H1 (cell line): ENCODE results near the gene MLLT11. TPM values are rescaled to one million over a fixed set of nuclear protein-coding genes. Genes with fewer than 3 reads are reported as not detected.

ENCODE experiments used
- CTCF ChIA-PET: fragments of 300-600 bp; sonication (Branson Sonifier 250); formaldehyde crosslinking; loops from one replicate; lab custom pipeline; 2021; ENCODE audit not compliant: partially characterized antibody; lab: Charles Lee
- POLR2A ChIA-PET: fragments of 300-600 bp; sonication (Branson Sonifier 250); formaldehyde crosslinking; loops from one replicate; lab custom pipeline; 2021; ENCODE audit warnings: inconsistent platforms; ENCODE audit not compliant: partially characterized antibody; lab: Charles Lee
- DNase-seq, 2 experiments: peaks; one replicate each; pipeline versions ENCODE4 v3.0.0 to v3.0.0-alpha.2; 2010 to 2022; ENCODE audit warnings: low spot score in 2 of 2, low read depth in 1 of 2, mixed read lengths in 1 of 2
- FAIRE-seq: peaks from 2 replicates; lab custom pipeline; 2011; peaks lifted over from hg19 to GRCh38; lab: Jason Lieb, UNC
- H2AFZ ChIP-seq: 2 replicates; pipeline ENCODE4 v1.8.1; 2012; ENCODE audit warnings: low read length, inconsistent platforms
- H2AK5ac ChIP-seq: 2 replicates; pipeline ENCODE4 v1.6.1; 2013; ENCODE audit warnings: low read depth, low read length
- H2BK120ac ChIP-seq: replicated peaks from 2 replicates; pipeline ENCODE3; 2013; ENCODE audit warnings: low read depth, low read length, inconsistent platforms
- H2BK12ac ChIP-seq: 2 replicates; pipeline ENCODE4 v1.6.1; 2013; ENCODE audit warnings: low read depth, low read length
- H2BK15ac ChIP-seq: 2 replicates; pipeline ENCODE4 v1.6.1; 2013; ENCODE audit warnings: low read length
- H2BK20ac ChIP-seq: 2 replicates; pipeline ENCODE4 v1.6.1; 2013; ENCODE audit warnings: low read length
- H2BK5ac ChIP-seq: 2 replicates; pipeline ENCODE4 v1.6.1; 2013; ENCODE audit warnings: low read depth, low read length
- H3K14ac ChIP-seq: 2 replicates; pipeline ENCODE4 v1.6.1; 2013; ENCODE audit warnings: inconsistent platforms; ENCODE audit not compliant: insufficient read length
- H3K18ac ChIP-seq: 2 replicates; pipeline ENCODE4 v1.6.1; 2013; ENCODE audit warnings: low read length; ENCODE audit errors: extremely low read depth
- H3K23ac ChIP-seq: 2 replicates; pipeline ENCODE4 v1.6.1; 2013; ENCODE audit warnings: inconsistent platforms; ENCODE audit not compliant: insufficient read length
- H3K23me2 ChIP-seq: 2 replicates; pipeline ENCODE4 v1.6.1; 2013; ENCODE audit warnings: low read depth, low read length
- H3K27ac ChIP-seq: 2 replicates; pipeline ENCODE4 v1.6.1; 2011; ENCODE audit warnings: low read depth, low read length, inconsistent platforms
- H3K27me3 ChIP-seq, 4 experiments: replicated peaks in 1 of 4; 1 replicate in 1 of 4; 2 replicates in 3 of 4; pipeline versions ENCODE4 v1.6.1 to v1.8.1; 2011 to 2013; ENCODE audit warnings: low read length in 3 of 4, mild to moderate bottlenecking in 3 of 4, inconsistent platforms in 2 of 4, mixed read lengths in 2 of 4, moderate library complexity in 1 of 4; ENCODE audit not compliant: control insufficient read depth in 3 of 4, insufficient read depth in 3 of 4; ENCODE audit errors: extremely low read depth in 1 of 4
- H3K36me3 ChIP-seq, 4 experiments: 2 replicates each; pipeline versions ENCODE4 v1.6.1 to v1.8.1; 2011 to 2013; ENCODE audit warnings: mild to moderate bottlenecking in 4 of 4, low read length in 3 of 4, moderate library complexity in 2 of 4, control low read depth in 1 of 4, inconsistent platforms in 1 of 4; ENCODE audit not compliant: insufficient read depth in 4 of 4, control insufficient read depth in 2 of 4
- H3K4ac ChIP-seq: replicated peaks from 2 replicates; pipeline ENCODE3; 2013; ENCODE audit warnings: low read length, low read depth, mixed read lengths, inconsistent platforms; ENCODE audit not compliant: insufficient read length
- H3K4me1 ChIP-seq, 4 experiments: replicated peaks in 1 of 4; 1 replicate in 1 of 4; 2 replicates in 3 of 4; pipeline versions ENCODE4 v1.6.1 to v1.8.1; 2011 to 2013; ENCODE audit warnings: low read length in 3 of 4, inconsistent platforms in 2 of 4, mixed read lengths in 1 of 4; ENCODE audit not compliant: insufficient read depth in 4 of 4, control insufficient read depth in 3 of 4
- H3K4me2 ChIP-seq, 2 experiments: 2 replicates each; pipeline versions ENCODE4 v1.6.1 to v1.8.1; 2011 to 2013; ENCODE audit warnings: low read depth in 2 of 2, low read length in 2 of 2, control low read depth in 1 of 2, inconsistent platforms in 1 of 2, mild to moderate bottlenecking in 1 of 2; ENCODE audit not compliant: insufficient read depth in 1 of 2
- H3K4me3 ChIP-seq, 4 experiments: fragments of 200-600, 300-600 bp in 1 of 4; sonication (generic), shearing (Covaris generic), sonication (Bioruptor Twin) in 1 of 4; 2 replicates each; pipeline versions ENCODE4 v1.5.1 to v1.8.1; 2011 to 2016; ENCODE audit warnings: low read length in 4 of 4, low read depth in 3 of 4, control low read depth in 2 of 4, inconsistent platforms in 2 of 4, mild to moderate bottlenecking in 2 of 4, mixed read lengths in 1 of 4, moderate library complexity in 1 of 4; ENCODE audit not compliant: insufficient read depth in 2 of 4; ENCODE audit errors: extremely low read depth in 1 of 4
- H3K56ac ChIP-seq: replicated peaks from 2 replicates; pipeline ENCODE3; 2013; ENCODE audit warnings: low read depth, mild to moderate bottlenecking, mixed read lengths, low read length, inconsistent platforms; ENCODE audit not compliant: insufficient read length
- H3K79me1 ChIP-seq: 2 replicates; pipeline ENCODE4 v1.6.1; 2013; ENCODE audit warnings: low read depth, low read length, control low read depth
- H3K79me2 ChIP-seq, 2 experiments: 2 replicates each; pipeline versions ENCODE4 v1.6.1 to v1.8.1; 2012 to 2013; ENCODE audit warnings: low read length in 2 of 2, mild to moderate bottlenecking in 2 of 2, inconsistent platforms in 1 of 2; ENCODE audit not compliant: insufficient read depth in 2 of 2, control insufficient read depth in 1 of 2
- H3K9ac ChIP-seq, 4 experiments: replicated peaks in 1 of 4; 1 replicate in 1 of 4; 2 replicates in 3 of 4; pipeline versions ENCODE4 v1.6.1 to v1.8.1; 2011 to 2013; ENCODE audit warnings: low read depth in 3 of 4, low read length in 3 of 4, control low read depth in 2 of 4, mild to moderate bottlenecking in 2 of 4, moderate library complexity in 2 of 4, inconsistent platforms in 1 of 4; ENCODE audit errors: extremely low read depth in 1 of 4
- H3K9me3 ChIP-seq, 2 experiments: 2 replicates each; pipeline versions ENCODE4 v1.6.1 to v1.8.1; 2012 to 2013; ENCODE audit warnings: mild to moderate bottlenecking in 2 of 2, moderate library complexity in 2 of 2, control low read depth in 1 of 2, inconsistent platforms in 1 of 2, low read depth in 1 of 2, low read length in 1 of 2, mixed read lengths in 1 of 2; ENCODE audit not compliant: insufficient read depth in 2 of 2
- H4K20me1 ChIP-seq, 2 experiments: replicated peaks in 1 of 2; 2 replicates each; pipeline versions ENCODE3 to v1.8.1; 2011 to 2013; ENCODE audit warnings: inconsistent platforms in 2 of 2, low read length in 2 of 2, mild to moderate bottlenecking in 1 of 2; ENCODE audit not compliant: insufficient read depth in 2 of 2, control insufficient read depth in 1 of 2
- H4K5ac ChIP-seq: 2 replicates; pipeline ENCODE4 v1.6.1; 2013; ENCODE audit warnings: low read length, low read depth, mixed read lengths, inconsistent platforms; ENCODE audit not compliant: insufficient read length
- H4K8ac ChIP-seq: 2 replicates; pipeline ENCODE4 v1.8.0; 2013; ENCODE audit warnings: mild to moderate bottlenecking, moderate library complexity, low read length, inconsistent platforms; ENCODE audit not compliant: insufficient read depth; ENCODE audit errors: extremely low read depth
- H4K91ac ChIP-seq: replicated peaks from 2 replicates; pipeline ENCODE3; 2013; ENCODE audit warnings: low read length, mixed read lengths, inconsistent platforms; ENCODE audit not compliant: insufficient read length
- EZH2 ChIP-seq: fragments of 200-600 bp; sonication (generic); IDR thresholded peaks from 2 replicates; pipeline ENCODE4 v1.7.1; 2012; ENCODE audit warnings: low read depth, mild to moderate bottlenecking, moderate library complexity, low read length, inconsistent platforms; ENCODE audit not compliant: severe bottlenecking
- GTF2F1 ChIP-seq: IDR thresholded peaks from 2 replicates; pipeline ENCODE4 v1.6.1; 2012; ENCODE audit warnings: low read depth, low read length, improper control_type of control experiment, borderline replicate concordance
- POLR2AphosphoS5 ChIP-seq: IDR thresholded peaks from 2 replicates; pipeline ENCODE4 v1.6.1; 2011; ENCODE audit warnings: low read depth, low read length
- RFX5 ChIP-seq: IDR thresholded peaks from 2 replicates; pipeline ENCODE4 v1.6.1; 2011; ENCODE audit warnings: low read depth, low read length, improper control_type of control experiment, borderline replicate concordance
- TCF12 ChIP-seq: IDR thresholded peaks from 2 replicates; pipeline ENCODE4 v1.6.1; 2011; ENCODE audit warnings: low read depth, mild to moderate bottlenecking, low read length
- WGBS, 2 experiments: shearing (Covaris generic) in 1 of 2; methylation state at CpG; one replicate each; pipeline versions ENCODE4 v1.1.6 to v1.1.7; 2013 to 2015; ENCODE audit warnings: low lambda C conversion rate in 2 of 2, mixed read lengths in 2 of 2, inconsistent platforms in 1 of 2, low coverage in 1 of 2, missing lambda C conversion rate in 1 of 2; ENCODE audit not compliant: insufficient replicate concordance in 2 of 2, insufficient coverage in 1 of 2, insufficient read length in 1 of 2; ENCODE audit errors: extremely low coverage in 1 of 2, missing lambda C conversion rate in 1 of 2; 5-methylcytosine and 5-hydroxymethylcytosine counted together
- polyA plus RNA-seq, 7 experiments: library from polyadenylated mRNA; depleted of rRNA in 3 of 7; stranded (reverse) in 5 of 7; unstranded in 2 of 7; fragments of >200 nt in 5 of 7; fragments of 200-250 nt in 2 of 7; gene quantifications; 1 replicate in 5 of 7; 2 replicates in 1 of 7; 4 replicates in 1 of 7; pipeline versions ENCODE4 v1.2.1 to v1.2.3, GENCODE V29; 2011 to 2013; ENCODE audit warnings: missing spikeins in 2 of 7, mixed read lengths in 2 of 7
- total RNA-seq: library from RNA; stranded (reverse); fragmentation: NEBNext Ultra II Directional; extraction: Animal tissue kit (Norgen Biotek cat#: 25700); gene quantifications from 2 replicates; pipeline ENCODE4 v1.2.1, GENCODE V29; 2021

Gene MLLT11
- total and polyA plus RNA-seq, 2 of the 8 experiments (the other 6 are each of a cell fraction or from before 2014, with no cell fraction given) = 13.7 to 18.1 TPM

- POLR2A ChIA-PET = interaction anchor here (0.8 to 1.2 kb wide), 5 partner anchors 12 to 252 kb away, joined by 3 to 4 read pairs (median 3); partner anchors contain the start of gene MLLT11
- TF ChIP-seq EZH2 (no peak), RFX5 (no peak), TCF12 (no peak), POLR2AphosphoS5 (no peak), GTF2F1 (no peak)
Observed at GRCh38 chr1:151043163-151043562, 17.0 kb upstream of the MLLT11 start.

More at GRCh38 chr1:151043163-151043562, 17.0 kb upstream of the MLLT11 start:
- H3K27me3 ChIP-seq = no peaks in the 10 kb centered on the region
- H3K18ac ChIP-seq = no peak overlapping the region
- H2BK120ac ChIP-seq = no peak overlapping the region
- H3K23ac ChIP-seq = no peak overlapping the region
- no peak overlapping the region for H3K9ac ChIP-seq
- H3K23me2 ChIP-seq = peaks cover 6% of the 10 kb centered on the region; the same call in 1 of the 2 replicates
- H3K14ac ChIP-seq = no peak overlapping the region
- no peaks in the 10 kb centered on the region; a peak in 1 of 4 replicates for H3K9me3 ChIP-seq
- H3K4me3 ChIP-seq = no peak overlapping the region
- no peak overlapping the region for H2BK15ac ChIP-seq
- no peak overlapping the region for H4K5ac ChIP-seq
- peaks cover 0 to 4% (median 0%) of the 10 kb centered on the region in 4 experiments; a peak in 1 of 8 replicates for H3K36me3 ChIP-seq
- H4K8ac ChIP-seq = no peak overlapping the region
- no peaks in the 10 kb centered on the region for H4K20me1 ChIP-seq
- FAIRE-seq (no peak), DNase-seq (no peak)
- CTCF ChIA-PET = interaction anchor here (0.8 to 9.6 kb wide), 12 partner anchors 9 to 133 kb away, joined by 3 to 95 read pairs (median 3); partner anchors contain the start of genes CDC42SE1, MLLT11 and TMOD4
- no peak overlapping the region for H2BK20ac ChIP-seq
- no peaks in the 10 kb centered on the region for H3K79me2 ChIP-seq
- no peak overlapping the region for H3K4ac ChIP-seq
- no peak overlapping the region for H4K91ac ChIP-seq
- WGBS, 2 experiments = 95% methylated on average over 1 of the region's 1 CpG; no CpG with 5 or more reads in 1 of the 2 experiments
- H3K4me1 ChIP-seq = peaks cover 0 to 4% (median 2%) of the 10 kb centered on the region in 4 experiments; a peak in 4 of 7 replicates
- no peaks in the 10 kb centered on the region for H3K79me1 ChIP-seq
- H3K56ac ChIP-seq = no peak overlapping the region
- H2BK12ac ChIP-seq = no peak overlapping the region
- no peak overlapping the region for H3K4me2 ChIP-seq
- no peak overlapping the region for H2BK5ac ChIP-seq
- H3K27ac ChIP-seq = no peak overlapping the region
- no peak overlapping the region for H2AFZ ChIP-seq
- no peak overlapping the region for H2AK5ac ChIP-seq
